SK-N-MC (cell line): ENCODE results near the gene MACC1.

Experiments used
- EZH2 ChIP-seq: fragments of 200-600 bp; sonication (generic); IDR thresholded peaks from one replicate; pipeline ENCODE4 v1.6.1; 2017; ENCODE audit warnings: antibody characterized with exemption
- FOXP2 ChIP-seq: optimal IDR thresholded peaks from 2 replicates; pipeline ENCODE3; 2011; ENCODE audit warnings: mild to moderate bottlenecking, moderate library complexity; ENCODE audit not compliant: insufficient read depth; ENCODE audit errors: extremely low read length, control extremely low read depth
- POLR2AphosphoS5 ChIP-seq: IDR thresholded peaks from 2 replicates; pipeline ENCODE4 v1.6.1; 2012; ENCODE audit warnings: mild to moderate bottlenecking, low read depth, low read length, borderline replicate concordance

- TF ChIP-seq EZH2: no peak
- no peak for TF ChIP-seq POLR2AphosphoS5
- no peak for TF ChIP-seq FOXP2
Observed at GRCh38 chr7:20151708-20152456, 65.3 kb downstream of the MACC1 start.
